HG02763 (cell line): ENCODE results near the gene PPM1J.
A peak's percentile ranks its signal among the peaks of the same experiment; 100 is the strongest.
"Not testable (repeated sequence)": the region's sequence is repeated elsewhere in the genome, so short reads cannot be mapped to it uniquely, and the experiment has no call there.

Experiments
- ATAC-seq: cut with Tn5 transposase; IDR thresholded peaks from one replicate; pipeline ENCODE4 v1.9.1; 2021; ENCODE audit warnings: mild to moderate bottlenecking, moderate library complexity; ENCODE audit not compliant: unreplicated experiment

PPM1J gene, protein sequence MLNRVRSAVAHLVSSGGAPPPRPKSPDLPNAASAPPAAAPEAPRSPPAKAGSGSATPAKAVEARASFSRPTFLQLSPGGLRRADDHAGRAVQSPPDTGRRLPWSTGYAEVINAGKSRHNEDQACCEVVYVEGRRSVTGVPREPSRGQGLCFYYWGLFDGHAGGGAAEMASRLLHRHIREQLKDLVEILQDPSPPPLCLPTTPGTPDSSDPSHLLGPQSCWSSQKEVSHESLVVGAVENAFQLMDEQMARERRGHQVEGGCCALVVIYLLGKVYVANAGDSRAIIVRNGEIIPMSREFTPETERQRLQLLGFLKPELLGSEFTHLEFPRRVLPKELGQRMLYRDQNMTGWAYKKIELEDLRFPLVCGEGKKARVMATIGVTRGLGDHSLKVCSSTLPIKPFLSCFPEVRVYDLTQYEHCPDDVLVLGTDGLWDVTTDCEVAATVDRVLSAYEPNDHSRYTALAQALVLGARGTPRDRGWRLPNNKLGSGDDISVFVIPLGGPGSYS

DNA sequence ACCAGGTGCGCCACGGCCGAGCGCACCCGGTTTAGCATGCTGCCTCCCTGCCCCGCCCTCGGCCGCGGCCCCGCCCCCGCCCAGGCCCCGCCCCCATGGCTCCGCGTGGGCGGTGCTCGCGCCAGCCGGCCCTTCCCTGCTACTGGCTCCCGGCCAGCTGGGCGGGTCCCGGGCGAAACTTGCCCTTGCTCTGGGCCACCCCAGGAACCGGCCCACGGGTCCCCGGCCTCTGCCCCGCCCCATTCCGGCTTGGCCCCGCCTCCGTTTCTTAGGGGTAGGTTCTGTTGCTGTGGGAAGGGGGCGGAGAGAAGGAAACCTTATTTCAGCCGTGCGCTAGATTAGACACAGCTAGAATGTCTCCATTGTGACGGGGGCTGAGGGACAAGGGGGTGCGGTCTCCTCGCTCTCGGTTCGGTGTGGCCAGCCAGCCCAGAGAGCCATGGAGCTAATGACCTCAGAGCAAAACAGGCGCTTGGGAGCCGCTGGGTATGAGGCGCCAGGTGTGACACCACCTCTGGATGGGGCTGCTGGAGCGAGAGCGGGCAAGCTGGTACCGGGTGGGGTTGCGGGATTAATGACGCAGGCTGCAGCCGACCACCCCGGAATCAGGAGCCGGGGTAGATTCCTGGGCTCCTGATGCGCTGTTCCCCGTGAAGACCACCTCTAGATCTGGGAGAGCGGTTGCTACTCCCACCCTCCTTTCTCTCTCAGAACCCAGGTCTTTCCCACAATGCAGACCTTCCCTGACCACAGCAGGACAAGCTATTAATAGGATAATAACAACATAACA, at the start of gene PPM1J:
Gene PPM1J (minus strand): TSS at position 69 of the 790 bp plus-strand sequence. CDS start 31 bp downstream, at position 38.
- peak; percentile 77 for ATAC-seq

DNA sequence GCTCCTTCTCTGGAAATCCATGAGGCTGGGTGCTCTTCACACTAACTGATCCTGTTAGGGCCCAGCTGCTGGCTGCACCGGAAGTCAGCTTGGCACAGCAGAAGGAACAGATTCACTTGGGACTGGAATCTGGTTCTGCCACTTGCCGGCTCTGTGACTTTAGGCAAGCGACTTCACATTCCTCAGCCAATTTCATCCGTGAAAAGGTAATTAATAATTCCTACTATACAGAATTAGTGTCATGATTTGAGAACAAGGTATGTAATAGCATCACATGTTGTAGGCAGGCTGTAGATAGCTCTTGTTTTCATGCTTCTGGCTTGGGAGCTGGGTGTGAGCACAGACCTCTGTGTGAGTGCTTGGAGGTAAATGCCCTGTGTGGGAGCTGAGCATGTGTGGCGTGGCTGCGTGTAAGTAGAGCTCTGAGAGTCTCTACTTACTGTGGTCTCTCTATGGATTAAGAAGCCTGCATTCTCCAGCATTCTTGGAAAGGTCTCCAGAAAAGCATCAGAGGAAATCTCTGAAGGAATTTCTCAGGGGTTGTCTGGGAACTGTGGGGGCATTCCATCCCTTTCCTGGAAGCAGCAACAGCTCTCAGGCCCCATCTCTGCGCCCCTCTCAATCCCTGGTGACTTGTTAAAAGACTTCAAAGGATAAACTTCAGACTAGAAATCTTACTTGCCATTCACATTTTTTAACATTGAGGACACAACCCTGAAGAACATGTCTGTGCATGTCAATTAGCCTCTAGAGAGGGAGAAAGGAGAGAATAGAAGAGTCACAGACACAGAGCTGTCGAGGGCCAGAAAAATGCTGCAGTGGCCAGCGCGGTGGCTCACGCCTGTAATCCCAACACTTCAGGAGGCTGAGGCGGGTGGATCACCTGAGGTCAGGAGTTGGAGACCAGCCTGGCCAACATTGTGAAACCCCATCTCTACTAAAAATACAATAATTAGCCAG, 47.7 kb upstream of the PPM1J start:
- no peak for ATAC-seq

DNA sequence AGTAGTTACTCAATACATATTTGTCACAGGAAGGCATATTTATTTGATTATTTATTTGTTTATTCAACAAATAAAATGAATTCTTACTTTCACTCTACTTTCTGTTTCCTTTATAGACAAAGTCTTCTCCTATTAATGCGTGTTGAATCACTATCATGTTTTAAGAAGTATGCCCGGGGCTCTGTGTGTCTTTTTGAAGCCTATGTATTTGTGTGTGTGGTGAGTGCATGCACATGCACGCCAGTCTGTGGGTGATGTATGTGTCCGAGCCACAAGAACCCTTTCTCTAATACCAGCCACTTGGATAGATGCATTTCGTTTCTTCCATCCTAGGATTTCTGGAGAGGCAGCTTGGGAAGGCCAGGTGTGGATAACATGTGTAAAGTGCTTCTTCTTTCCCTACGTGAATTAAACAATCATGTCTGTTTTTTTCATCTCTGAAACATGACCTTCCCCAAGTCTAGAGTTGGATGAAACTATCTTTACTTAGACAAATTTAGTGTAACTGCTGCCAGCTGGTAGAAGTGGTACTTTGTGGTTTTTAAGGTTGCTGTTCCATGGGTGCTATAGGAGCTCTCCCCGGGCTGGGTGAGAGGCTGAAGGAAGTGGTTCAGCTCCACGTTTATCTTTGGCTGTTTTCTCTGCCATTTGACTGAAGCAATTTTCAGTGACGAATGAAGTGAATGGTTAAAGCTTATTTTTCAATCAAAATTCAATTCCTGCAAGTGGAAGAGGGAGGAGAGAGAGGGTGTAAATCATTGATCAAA, 46.8 kb upstream of the PPM1J start:
- no peak for ATAC-seq

DNA sequence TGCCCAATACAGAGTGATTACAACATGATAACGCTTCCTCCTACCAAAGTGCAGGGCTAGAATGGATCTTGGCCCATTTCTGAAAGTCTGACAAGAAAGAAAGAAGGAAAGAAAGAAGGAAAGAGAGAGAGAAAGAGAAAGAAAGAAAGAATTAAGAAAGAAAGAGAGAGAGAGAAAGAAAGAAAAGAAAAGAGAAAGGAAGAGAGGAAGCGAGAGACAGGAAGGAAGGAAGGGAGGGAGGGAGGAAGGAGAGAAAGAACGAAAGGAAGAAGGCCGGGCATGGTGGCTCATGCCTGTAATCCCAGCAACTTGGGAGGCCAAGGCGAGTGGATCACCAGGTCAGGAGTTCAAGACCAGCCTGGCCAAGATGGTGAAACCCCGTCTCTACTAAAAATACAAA, 44.1 kb upstream of the PPM1J start:
- no peak for ATAC-seq

DNA sequence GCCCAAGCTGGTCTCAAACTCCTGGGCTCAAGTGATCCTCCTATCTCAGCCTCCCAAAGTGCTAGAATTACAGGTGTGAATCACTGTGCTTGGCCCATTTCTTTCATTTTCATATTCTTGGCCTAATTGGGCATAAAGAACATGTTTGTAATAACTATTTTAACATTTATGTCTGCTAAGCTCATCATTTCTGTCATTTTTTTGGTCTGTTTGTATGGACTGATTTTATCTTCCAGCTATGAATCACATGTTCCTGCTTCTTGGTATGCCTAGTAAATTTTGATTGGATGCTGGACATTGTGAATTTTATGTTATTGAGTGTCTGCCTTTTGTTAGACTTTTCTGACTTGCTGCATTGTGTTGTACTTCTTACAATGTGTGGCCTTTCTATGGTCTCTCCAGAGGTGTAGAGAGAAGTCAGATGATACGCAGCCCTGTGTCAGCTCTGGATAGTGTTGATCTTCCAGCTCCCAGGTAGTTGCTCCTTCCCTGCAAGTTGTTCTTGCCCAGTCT, 39.0 kb upstream of the PPM1J start:
- ATAC-seq, result no peak

DNA sequence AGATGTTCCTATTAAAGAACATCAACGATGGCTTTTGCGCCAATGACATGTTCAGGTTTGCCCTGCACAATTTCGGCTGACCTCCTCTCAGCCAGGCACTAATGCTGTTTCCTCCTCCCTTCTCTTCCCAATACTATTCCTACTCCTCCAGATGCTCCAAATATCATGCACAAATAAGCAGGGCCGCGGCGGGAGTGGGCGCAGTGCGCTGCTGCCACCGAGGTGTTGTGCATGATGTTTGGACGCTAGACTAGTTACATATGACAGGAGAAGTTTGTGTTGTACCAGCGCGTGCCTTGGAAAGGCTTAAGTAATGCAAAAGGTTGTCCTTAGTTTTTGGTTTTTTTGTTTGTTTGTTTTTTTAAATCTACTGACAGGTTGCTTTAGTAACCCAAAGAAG, 33.3 kb upstream of the PPM1J start:
- ATAC-seq, result no peak

DNA sequence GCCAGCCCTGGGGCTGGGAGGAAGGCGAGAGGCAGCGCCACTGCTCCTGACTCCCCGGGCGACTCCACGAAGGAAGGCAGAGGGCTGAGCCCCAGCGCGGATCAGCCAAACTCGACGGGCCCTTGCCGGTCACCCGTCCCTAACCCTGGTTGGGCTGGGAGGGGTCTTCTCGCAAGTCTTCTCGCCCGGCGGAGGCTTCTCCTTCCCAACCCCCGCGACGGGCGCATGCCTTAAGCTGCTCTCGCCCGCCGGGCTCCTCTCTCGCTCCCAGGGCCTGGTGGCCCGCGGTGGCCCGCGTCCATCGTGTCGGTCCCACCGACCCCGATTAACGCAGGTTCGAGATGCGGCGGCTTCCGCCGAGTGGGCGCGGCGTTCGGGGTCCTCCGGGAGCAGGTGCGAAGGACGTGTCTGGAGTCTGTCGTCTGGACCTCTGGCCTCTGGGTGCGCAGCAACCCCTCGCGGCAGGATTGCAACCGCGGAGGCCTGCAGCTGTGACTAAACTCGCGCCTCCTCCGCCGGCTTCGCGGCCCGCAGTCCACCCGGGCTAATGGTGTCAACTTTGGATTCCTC, 29.0 kb upstream of the PPM1J start:
- ATAC-seq, result no peak

DNA sequence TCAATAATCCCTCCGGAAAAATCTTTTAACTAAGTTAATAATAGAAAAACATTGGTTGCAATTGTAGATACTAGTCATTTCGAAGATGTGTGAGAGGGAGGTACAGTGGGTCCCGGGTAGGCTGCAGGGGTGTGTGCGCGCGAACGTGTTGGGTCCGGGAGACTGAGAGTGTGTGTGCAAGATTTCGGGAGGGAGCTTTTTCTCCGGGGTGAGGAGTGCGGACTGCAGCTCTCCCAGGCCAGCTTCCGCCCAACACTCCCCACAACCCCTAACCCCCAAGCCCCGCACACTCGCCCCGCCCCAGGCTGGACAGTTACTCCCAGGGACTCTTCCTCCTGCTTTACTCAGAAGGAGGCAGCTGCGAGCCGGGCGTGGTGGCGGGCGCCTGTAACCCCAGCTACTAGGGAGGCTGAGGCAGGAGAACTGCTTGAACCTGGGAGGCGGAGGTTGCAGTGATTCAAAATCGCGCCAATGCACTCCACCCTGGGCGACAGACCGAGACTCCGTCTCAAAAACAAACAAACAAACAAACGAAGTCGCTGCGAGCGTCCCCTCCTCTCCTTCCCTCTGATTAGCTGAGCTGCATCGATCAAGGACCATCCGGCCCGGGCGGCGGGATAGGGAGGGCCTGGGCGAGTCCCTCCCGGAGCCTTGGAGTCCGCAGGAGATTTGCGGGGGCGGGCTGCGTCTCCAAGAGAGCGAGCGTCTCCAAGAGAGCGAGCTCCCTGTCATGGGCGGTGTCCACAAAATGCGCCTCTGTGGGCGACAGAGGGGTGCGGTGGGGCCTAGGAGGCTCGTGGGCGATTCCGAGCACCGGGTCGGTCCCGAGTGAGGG, 28.3 kb upstream of the PPM1J start:
- ATAC-seq, result no peak

DNA sequence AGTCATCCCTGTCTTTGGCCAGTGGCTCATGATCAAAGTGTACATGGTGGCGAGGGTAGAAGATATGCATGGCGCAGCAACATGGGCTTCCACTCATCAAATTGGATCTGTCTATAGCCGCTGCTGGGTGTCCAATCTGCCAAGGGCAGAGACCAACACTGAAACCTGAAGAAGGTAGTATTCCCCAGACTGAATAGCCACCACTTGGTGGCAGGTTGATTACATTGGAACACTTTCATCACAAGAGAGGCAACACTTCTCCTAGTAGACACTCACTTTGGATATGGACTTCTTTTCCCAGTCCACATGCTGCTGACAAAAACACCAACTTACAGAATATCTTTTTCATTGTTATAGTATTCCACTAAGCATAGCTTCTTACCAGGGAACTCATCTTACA, 22.4 kb upstream of the PPM1J start:
- ATAC-seq, result no peak

DNA sequence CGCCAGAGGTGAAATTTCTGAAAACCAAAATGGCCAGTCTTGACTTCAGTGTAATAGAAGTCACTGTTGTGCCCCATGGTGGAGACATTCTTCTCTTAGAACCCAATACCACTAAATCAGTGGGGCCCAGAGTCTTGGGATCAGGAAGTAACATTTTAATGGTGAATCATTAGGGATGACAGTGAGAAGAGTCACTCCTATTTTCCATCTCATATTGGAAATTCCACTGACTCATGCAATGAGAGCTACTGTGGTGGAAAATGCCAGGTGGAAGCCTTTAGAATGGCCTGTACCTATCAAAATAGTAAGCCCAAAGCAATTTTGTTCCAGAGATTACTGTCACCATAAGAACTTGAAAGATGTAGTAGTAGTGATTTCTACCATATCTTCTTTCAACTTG, 20.6 kb upstream of the PPM1J start:
- ATAC-seq, result no peak

DNA sequence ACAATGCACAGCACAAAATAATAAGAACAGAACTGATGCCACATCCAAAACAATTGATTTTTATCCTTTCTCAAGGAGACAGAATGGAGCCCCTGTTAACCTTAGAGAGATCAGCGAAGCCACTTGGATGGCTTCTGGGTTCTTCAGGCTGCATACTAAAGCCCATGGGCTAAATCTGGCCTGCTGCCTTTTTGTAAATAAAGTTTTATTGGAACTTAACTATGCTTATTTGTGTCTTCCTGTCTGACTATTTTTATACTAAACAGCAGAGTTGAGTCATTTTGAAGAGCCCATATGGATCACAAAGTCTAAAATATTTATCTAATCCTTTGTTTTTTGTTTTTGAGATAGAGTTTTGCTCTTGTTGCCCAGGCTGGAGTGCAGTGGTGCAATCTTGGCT, 16.3 kb upstream of the PPM1J start:
- no peak for ATAC-seq

DNA sequence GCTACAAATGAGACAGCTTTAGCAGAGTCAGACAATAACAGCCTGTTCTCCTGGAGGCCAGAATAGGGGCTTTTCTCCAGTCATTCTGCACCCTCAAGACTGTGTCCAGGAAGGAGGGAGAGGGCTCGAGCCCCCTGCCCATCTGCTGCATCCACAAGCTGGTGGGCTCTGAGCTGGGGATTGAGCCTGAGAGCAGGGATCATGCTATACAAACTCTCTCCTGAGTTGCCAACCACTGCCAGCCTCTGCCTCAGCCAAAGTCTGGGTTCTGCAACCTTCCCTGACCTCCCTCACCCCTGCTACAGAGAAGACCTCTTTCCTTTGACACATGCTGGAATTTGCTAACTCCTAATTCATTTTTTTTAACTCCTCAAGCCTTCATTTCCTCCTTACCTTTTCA, 14.8 kb upstream of the PPM1J start:
- no peak for ATAC-seq

DNA sequence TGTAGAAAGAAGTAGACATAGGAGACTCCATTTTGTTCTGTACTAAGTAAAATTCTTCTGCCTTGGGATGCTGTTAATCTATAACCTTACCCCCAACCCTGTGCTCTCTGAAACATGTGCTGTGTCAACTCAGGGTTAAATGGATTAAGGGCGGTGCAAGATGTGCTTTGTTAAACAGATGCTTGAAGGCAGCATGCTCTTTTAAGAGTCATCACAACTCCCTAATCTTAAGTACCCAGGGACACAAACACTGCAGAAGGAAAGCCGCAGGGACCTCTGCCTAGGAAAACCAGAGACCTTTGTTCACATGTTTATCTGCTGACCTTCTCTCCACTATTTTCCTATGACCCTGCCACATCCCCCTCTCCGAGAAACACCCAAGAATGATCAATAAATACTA, 13.9 kb upstream of the PPM1J start:
- ATAC-seq, result not testable (repeated sequence)

DNA sequence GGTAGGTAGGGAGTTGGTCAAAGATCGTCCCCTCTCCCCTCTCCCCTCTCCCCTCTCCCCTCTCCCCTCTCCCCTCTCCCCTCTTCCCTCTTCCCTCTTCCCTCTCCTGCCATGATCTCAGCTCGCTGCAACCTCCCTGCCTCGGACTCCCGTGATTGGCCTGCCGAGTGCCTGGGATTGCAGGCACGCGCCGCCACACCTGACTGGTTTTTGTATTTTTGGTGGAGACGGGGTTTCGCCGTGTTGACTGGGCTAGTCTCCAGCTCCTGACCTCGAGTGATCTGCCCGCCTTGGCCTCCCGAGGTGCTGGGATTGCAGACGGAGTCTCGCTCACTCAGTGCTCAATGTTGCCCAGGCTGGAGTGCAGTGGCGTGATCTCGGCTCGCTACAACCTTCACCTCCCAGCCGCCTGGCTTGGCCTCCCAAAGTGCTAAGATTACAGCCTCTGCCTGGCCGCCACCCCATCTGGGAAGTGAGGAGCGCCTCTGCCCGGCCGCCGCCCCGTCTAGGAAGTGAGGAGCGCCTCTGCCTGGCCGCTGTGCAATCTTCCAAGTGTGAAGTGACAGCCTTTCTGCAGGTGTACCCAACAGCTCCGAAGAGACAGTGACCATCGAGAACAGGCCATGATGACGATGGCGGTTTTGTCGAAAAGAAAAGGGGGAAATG, 13.3 kb upstream of the PPM1J start:
- not testable (repeated sequence) for ATAC-seq

DNA sequence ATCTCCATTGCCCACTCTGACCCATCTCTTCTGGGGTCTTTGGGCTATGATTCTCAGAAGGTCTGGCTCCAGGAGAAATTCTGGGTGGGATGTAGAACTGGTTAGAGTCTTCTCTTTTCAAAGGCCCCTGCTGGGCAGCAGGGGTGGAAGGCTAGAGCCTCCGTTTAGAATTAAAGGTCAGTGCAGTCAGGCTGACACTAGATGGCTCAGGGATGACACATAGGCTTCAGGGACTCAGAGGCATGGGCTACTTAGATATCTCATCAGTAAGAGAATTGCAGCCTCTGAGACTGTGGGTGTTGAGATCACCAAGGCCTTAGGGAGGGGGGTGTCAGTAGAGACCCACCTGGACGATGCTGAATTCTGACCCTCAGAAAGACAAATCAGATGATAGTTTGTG, 12.6 kb upstream of the PPM1J start:
- ATAC-seq, result no peak

DNA sequence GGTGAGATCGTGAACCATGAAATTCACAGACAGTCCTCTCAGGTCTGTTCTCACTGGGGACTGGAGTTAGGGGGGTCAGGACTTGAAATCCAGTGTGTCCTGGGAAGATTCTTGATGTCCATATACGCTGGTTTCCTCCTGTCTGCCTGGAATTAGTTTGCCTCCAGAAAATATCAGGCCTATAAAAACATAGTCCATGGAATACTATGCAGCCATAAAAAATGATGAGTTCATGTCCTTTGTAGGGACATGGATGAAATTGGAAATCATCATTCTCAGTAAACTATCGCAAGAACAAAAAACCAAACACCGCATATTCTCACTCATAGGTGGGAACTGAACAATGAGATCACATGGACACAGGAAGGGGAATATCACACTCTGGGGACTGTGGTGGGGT, 9.1 kb upstream of the PPM1J start:
- ATAC-seq, result not testable (repeated sequence)

DNA sequence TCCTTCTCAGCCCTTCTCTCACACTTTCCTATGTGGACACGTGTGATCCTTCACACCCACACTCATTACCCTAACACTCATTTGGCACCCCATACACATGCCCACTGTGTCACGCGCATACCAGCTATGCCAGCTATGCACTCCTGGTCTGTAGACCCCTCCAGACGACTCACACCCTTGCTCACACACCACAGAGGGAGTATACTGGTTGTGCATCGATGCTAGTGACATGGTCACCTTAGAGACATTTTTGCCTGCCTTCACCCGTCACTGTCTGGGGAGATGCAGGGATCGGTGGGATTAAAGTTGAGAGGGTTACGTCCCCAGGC, 8.3 kb upstream of the PPM1J start:
- no peak for ATAC-seq
